Raji (cell line): ENCODE measurements around the gene APOL6.

ENCODE experiments used
- POLR2A ChIP-seq: IDR thresholded peaks from 2 replicates; pipeline ENCODE4 v1.6.1; 2011; ENCODE audit warnings: low read depth, low read length, control low read depth; ENCODE audit not compliant: insufficient read depth

The APOL6 gene

GRCh38 chr22:35711336-35711735, 63.1 kb downstream of the APOL6 start:
- no peak for TF ChIP-seq POLR2A

DNA sequence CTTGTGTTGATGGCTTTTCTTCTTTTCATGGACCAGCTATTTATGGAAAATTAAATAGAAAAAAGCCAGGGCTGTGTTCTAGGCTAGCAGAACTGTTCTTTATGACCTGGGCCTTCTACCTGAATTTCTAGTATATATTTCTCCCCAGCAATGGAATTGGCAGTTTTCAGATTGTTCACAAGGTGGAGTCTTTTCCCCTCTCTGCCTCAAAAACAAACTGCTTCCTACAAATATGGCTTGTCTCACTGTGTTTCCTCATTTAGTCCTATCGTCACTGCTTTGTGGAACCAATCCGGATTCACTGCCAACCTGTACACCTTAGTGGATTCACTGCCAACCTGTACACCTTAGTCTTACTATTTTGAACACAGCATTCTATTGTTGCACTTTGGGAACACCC, 64.4 kb downstream of the APOL6 start:
- no peak for TF ChIP-seq POLR2A

- TF ChIP-seq POLR2A, result no peak
These were observed 69.3 kb downstream of the APOL6 start, which contains the start of gene APOL5 for GRCh38 chr22:35717572-35717971. Gene APOL5 (plus strand): TSS chr22:35717872. CDS start chr22:35717872, 0 bp downstream.
